CD4-positive, alpha-beta T cell treated with Interleukin-6 at 100 ng/mL for 8 hours (primary cell): ENCODE measurements around the gene SLC41A3.
"Not testable (repeated sequence)": the region's sequence is repeated elsewhere in the genome, so short reads cannot be mapped to it uniquely, and the experiment has no call there.

Source experiments
- DNase-seq: peaks from one replicate; pipeline ENCODE4 v3.0.0-alpha.2; 2020; ENCODE audit warnings: mixed read lengths, low spot score

SLC41A3 gene

GRCh38 chr3:125957674-125958510, 126.0 kb downstream of the SLC41A3 start:
- DNase-seq: no peak

- not testable (repeated sequence) for DNase-seq
These were observed 126.9 kb downstream of the SLC41A3 start for GRCh38 chr3:125957020-125957419.
